HFFc6 (cell line): ENCODE data around the gene LRFN5. TPM values are rescaled to one million over a fixed set of nuclear protein-coding genes. Genes with fewer than 3 reads are reported as not detected.

ENCODE experiments used
- DNase-seq: peaks from one replicate; pipeline ENCODE4 v3.0.0-alpha.2; 2018
- H3K27ac Mint-ChIP-seq: 2 replicates; pipeline ENCODE4 v1.8.0; 2020; ENCODE audit warnings: mild to moderate bottlenecking, mixed read lengths
- H3K27me3 Mint-ChIP-seq: 2 replicates; pipeline ENCODE4 v1.8.0; 2021; ENCODE audit warnings: mild to moderate bottlenecking, moderate library complexity, mixed read lengths; ENCODE audit not compliant: insufficient read depth
- H3K36me3 Mint-ChIP-seq: 2 replicates; pipeline ENCODE4 v1.8.0; 2021; ENCODE audit warnings: low read depth, mixed read lengths
- H3K4me1 Mint-ChIP-seq: 2 replicates; pipeline ENCODE4 v1.8.0; 2020; ENCODE audit warnings: low read depth, mixed read lengths
- H3K4me3 Mint-ChIP-seq: 2 replicates; pipeline ENCODE4 v1.8.0; 2020; ENCODE audit warnings: mild to moderate bottlenecking, moderate library complexity, mixed read lengths
- H3K9me3 Mint-ChIP-seq: 2 replicates; pipeline ENCODE4 v1.8.0; 2020; ENCODE audit warnings: mild to moderate bottlenecking, mixed read lengths
- total RNA-seq, 6 experiments: library from RNA; stranded (reverse); fragmentation: NEBNext Ultra II Directional; extraction: Animal tissue kit (Norgen Biotek cat#: 25700); gene quantifications; 2 replicates in 1 of 6; 3 replicates in 5 of 6; pipeline ENCODE4 v1.2.3, GENCODE V29; 2021
- TF ChIP-seq, protein P1 (sequence below): fragments of 200-600 bp; sonication (generic); IDR thresholded peaks from 2 replicates; pipeline ENCODE4 v1.5.0; 2021; ENCODE audit warnings: antibody characterized with exemption, mild to moderate bottlenecking

The LRFN5 gene
- total RNA-seq, 6 experiments from 2014 or later = not detected

GRCh38 chr14:41607304-41607775 lies 664 bp downstream of the LRFN5 start:
- Mint-ChIP-seq H3K4me1 (no peaks in the 10 kb centered on the region), H3K27me3 (peaks cover 23% of the 10 kb centered on the region)

DNA sequence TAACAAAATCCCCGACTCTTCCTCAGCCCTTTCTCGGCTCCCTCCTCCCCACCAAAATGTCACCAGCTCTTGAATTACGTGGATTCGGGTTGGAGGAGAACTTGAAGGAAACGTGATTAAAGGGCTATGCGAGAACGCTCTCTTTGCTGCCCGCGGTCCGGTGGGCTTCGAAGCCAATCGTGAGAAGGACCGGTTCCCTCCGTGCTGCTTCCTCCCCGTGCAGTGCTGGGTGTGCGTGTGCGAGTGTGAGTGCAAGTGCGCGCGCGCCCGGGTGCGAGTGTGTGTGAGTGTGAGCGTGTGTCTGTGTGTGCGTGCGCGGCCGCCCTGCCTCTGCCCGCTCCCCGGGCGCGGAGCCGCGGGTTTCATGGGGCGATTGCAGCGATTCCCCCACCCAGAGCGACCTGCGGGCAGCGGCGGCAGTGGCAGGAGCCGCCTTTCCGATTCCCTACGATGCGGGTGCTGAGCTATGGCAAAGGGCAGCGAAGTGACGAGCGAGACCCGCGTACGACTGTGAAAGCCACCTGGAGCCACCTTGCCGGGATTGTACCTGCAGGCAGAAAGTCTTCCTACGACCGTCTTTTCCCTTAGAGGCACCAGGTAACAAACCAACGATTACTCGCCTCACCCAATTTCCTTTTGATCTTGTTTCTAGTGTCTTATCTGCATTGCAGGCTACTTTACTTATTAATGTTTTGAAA lies 1.4 kb downstream of the LRFN5 start:
- no peak for DNase-seq
- no peak overlapping the region for H3K4me3 Mint-ChIP-seq
- 0 out of 2 replicates have a peak, but pooled peaks cover 4% of the 10 kb centered on the region for H3K9me3 Mint-ChIP-seq
- no peak overlapping the region for H3K27ac Mint-ChIP-seq
- TF ChIP-seq, protein P1, sequence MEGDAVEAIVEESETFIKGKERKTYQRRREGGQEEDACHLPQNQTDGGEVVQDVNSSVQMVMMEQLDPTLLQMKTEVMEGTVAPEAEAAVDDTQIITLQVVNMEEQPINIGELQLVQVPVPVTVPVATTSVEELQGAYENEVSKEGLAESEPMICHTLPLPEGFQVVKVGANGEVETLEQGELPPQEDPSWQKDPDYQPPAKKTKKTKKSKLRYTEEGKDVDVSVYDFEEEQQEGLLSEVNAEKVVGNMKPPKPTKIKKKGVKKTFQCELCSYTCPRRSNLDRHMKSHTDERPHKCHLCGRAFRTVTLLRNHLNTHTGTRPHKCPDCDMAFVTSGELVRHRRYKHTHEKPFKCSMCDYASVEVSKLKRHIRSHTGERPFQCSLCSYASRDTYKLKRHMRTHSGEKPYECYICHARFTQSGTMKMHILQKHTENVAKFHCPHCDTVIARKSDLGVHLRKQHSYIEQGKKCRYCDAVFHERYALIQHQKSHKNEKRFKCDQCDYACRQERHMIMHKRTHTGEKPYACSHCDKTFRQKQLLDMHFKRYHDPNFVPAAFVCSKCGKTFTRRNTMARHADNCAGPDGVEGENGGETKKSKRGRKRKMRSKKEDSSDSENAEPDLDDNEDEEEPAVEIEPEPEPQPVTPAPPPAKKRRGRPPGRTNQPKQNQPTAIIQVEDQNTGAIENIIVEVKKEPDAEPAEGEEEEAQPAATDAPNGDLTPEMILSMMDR = no peak
- H3K36me3 Mint-ChIP-seq = no peaks in the 10 kb centered on the region
- H3K4me1 Mint-ChIP-seq = no peaks in the 10 kb centered on the region
- peaks cover 23% of the 10 kb centered on the region for H3K27me3 Mint-ChIP-seq

More at GRCh38 chr14:41607304-41607775, 664 bp downstream of the LRFN5 start:
- TF ChIP-seq, protein P1 = no peak
- no peak overlapping the region for H3K4me3 Mint-ChIP-seq
- no peak for DNase-seq
- no peak overlapping the region for H3K27ac Mint-ChIP-seq
- H3K9me3 Mint-ChIP-seq = 0 out of 2 replicates have a peak, but pooled peaks cover 4% of the 10 kb centered on the region
- H3K36me3 Mint-ChIP-seq = no peaks in the 10 kb centered on the region

DNA sequence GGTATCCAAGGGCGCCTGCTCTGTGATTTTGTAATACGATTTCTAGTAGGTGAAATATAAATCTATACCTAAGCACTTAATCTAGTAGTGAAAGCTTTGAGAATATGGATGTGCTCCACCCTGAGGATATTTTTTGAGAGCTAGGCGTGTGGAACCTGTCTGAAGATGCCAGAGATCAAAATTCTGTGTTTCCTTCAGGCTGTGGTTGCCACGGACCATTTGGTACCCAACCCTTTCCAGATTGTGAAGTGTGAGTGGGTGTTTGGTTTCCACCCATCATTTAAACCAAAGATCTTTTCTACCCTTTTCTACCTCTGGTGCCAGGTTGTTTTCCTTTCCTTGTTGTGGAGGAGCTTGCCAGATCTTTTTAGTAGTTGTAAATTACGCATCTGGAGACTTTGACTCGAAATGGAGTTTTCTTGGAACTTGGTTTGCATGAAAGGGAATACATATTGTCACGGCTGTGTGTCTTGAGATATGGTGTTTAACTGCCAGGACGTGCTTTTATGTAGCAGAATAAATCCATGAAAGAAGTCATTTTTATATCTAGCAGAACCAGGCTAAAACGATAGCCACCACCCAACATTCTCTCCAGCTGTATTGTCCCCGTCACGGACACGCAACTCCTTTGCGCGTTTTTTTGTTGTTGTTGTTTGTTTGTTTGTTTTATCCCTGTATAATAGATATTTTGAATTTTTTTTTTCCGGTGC lies 2.2 kb downstream of the LRFN5 start:
- H3K36me3 Mint-ChIP-seq = no peaks in the 10 kb centered on the region
- 0 out of 2 replicates have a peak, but pooled peaks cover 4% of the 10 kb centered on the region for H3K9me3 Mint-ChIP-seq
- no peak overlapping the region for H3K4me3 Mint-ChIP-seq
- DNase-seq = no peak
- peaks cover 23% of the 10 kb centered on the region for H3K27me3 Mint-ChIP-seq
- H3K4me1 Mint-ChIP-seq = no peaks in the 10 kb centered on the region
- TF ChIP-seq, protein P1 = no peak
- no peak overlapping the region for H3K27ac Mint-ChIP-seq

DNA sequence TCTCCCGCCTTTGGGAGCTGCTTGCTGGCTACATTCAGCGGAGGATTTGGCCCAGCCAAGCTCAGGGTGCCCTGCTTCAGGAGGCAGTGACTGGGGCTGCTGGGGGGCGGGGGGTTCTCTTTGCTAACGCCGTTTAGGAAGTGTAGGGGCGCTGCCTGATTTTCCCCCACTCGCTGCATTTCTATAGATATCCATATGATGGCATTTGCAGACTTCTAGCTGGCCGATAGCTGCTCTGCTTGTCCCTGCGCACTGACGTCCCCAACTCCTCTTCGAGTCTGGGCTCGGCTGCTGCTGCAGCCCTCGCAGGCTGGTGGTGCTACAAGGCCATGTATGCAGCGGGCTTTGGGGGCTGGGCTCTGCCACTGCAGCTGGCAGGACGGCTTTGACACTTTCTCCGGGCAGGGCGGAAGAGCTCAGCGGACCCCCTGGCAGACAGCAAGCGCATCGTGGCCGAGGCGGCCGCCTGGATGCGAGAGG lies 3.1 kb downstream of the LRFN5 start:
- DNase-seq = no peak
- no peaks in the 10 kb centered on the region for H3K4me1 Mint-ChIP-seq
- H3K36me3 Mint-ChIP-seq = no peaks in the 10 kb centered on the region; the same call in 1 of the 2 replicates
- H3K27me3 Mint-ChIP-seq = peaks cover 23% of the 10 kb centered on the region
- no peak overlapping the region for H3K4me3 Mint-ChIP-seq
- no peak overlapping the region for H3K27ac Mint-ChIP-seq
- TF ChIP-seq, protein P1 = no peak
- H3K9me3 Mint-ChIP-seq = 0 out of 2 replicates have a peak, but pooled peaks cover 4% of the 10 kb centered on the region

- no peaks in the 10 kb centered on the region for H3K27me3 Mint-ChIP-seq
- no peaks in the 10 kb centered on the region for H3K4me1 Mint-ChIP-seq
- no peaks in the 10 kb centered on the region; the same call in 1 of the 2 replicates for H3K36me3 Mint-ChIP-seq
- peaks cover 14% of the 10 kb centered on the region; the same call in 1 of the 2 replicates for H3K9me3 Mint-ChIP-seq
- DNase-seq = no peak
- TF ChIP-seq, protein P1 = no peak
- no peak overlapping the region for H3K4me3 Mint-ChIP-seq
- no peak overlapping the region for H3K27ac Mint-ChIP-seq
These were observed 8.4 kb downstream of the LRFN5 start for GRCh38 chr14:41615011-41615595.
